Measurements from ENCODE around the gene PLEKHJ1.

DNA sequence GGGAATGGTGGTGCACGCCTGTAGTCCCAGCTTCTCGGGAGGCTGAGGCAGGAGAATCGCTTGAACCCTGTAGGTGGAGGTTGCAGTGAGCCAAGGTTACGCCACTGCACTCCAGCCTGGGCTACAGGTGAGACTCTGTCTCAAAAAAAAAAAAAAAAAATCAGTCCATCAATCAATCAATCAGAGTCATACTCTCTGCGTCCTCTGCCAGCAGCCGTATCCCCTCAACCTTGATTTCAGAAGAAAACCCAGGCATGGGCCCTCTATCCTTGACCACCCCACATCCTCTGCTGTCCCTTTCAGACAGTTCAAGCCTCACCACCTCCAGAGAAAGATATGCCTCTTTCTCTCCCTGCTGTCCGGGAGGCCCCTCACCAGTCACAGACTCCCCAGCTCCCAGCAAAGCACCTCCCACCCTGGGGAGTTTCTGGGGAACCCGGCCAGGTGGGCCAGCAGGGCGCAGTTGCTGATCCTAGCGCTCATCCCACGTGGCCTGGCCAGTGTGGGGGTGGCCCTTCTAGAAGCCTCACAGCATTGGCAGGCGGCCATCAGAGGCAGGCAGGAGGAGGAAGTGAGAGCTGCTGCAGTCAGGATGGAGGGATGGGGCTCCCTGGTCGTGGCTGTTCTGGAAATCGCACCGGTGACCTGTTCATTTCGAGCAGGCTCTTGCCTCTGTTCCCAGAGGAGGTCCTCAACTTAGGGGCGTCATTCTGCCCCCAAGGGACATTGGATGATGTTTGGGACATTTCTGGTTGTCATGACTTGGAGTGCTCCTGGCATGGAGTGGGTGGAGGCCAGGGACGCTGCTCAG lies 30.3 kb upstream of the PLEKHJ1 start:
- TF ChIP-seq, protein P1, sequence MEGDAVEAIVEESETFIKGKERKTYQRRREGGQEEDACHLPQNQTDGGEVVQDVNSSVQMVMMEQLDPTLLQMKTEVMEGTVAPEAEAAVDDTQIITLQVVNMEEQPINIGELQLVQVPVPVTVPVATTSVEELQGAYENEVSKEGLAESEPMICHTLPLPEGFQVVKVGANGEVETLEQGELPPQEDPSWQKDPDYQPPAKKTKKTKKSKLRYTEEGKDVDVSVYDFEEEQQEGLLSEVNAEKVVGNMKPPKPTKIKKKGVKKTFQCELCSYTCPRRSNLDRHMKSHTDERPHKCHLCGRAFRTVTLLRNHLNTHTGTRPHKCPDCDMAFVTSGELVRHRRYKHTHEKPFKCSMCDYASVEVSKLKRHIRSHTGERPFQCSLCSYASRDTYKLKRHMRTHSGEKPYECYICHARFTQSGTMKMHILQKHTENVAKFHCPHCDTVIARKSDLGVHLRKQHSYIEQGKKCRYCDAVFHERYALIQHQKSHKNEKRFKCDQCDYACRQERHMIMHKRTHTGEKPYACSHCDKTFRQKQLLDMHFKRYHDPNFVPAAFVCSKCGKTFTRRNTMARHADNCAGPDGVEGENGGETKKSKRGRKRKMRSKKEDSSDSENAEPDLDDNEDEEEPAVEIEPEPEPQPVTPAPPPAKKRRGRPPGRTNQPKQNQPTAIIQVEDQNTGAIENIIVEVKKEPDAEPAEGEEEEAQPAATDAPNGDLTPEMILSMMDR (IDR thresholded peaks at IDR 0.05), result no peak
- TF ChIP-seq POLR2AphosphoS5 (IDR thresholded peaks at IDR 0.05) (no peak), POLR2A (IDR thresholded peaks at IDR 0.05) (no peak)
